GM20000 (cell line): ENCODE results near the gene APBA3.
"Not testable (repeated sequence)": the region's sequence is repeated elsewhere in the genome, so short reads cannot be mapped to it uniquely, and the experiment has no call there.

Source experiments
- DNase-seq: peaks from one replicate; pipeline ENCODE4 v3.0.0; 2012; ENCODE audit warnings: low spot score
- CTCF ChIP-seq: IDR thresholded peaks from 2 replicates; pipeline ENCODE4 v1.5.1; 2012; ENCODE audit warnings: mild to moderate bottlenecking, control low read depth; ENCODE audit errors: extremely low read depth, missing control alignments

Gene APBA3

GRCh38 chr19:3768748-3769099 lies 7.2 kb upstream of the APBA3 start:
- no peak for TF ChIP-seq CTCF
- DNase-seq = no peak

GRCh38 chr19:3768015-3768747 lies 6.7 kb upstream of the APBA3 start:
- no peak for TF ChIP-seq CTCF

GRCh38 chr19:3767050-3767449 lies 5.6 kb upstream of the APBA3 start:
- TF ChIP-seq CTCF = no peak
- no peak for DNase-seq

More at GRCh38 chr19:3768015-3768747, 6.7 kb upstream of the APBA3 start:
- DNase-seq = no peak

GRCh38 chr19:3766520-3766919 lies 5.0 kb upstream of the APBA3 start:
- no peak for TF ChIP-seq CTCF
- DNase-seq = no peak

GRCh38 chr19:3765757-3766156 lies 4.3 kb upstream of the APBA3 start:
- not testable (repeated sequence) for DNase-seq

GRCh38 chr19:3765121-3765520 lies 3.6 kb upstream of the APBA3 start:
- no peak for TF ChIP-seq CTCF
- no peak for DNase-seq

- TF ChIP-seq CTCF = no peak
- DNase-seq = peak; percentile 99
These were observed 1.3 kb upstream of the APBA3 start, which contains the start of gene MRPL54 for GRCh38 chr19:3762501-3763459. TSS of gene MRPL54 (plus strand) at chr19:3762682. CDS start at chr19:3762701, 19 bp downstream.

GRCh38 chr19:3762130-3762473 lies 610 bp upstream of the APBA3 start:
- no peak for TF ChIP-seq CTCF
- no peak for DNase-seq
